ENCODE measurements around the gene RNF224. TPM values are rescaled to one million over a fixed set of nuclear protein-coding genes. Genes with fewer than 3 reads are reported as not detected.
A peak's percentile ranks its signal among the peaks of the same experiment; 100 is the strongest.

Gene RNF224
- total RNA-seq, 1 experiment from 2014 or later, result 0.30 TPM

DNA sequence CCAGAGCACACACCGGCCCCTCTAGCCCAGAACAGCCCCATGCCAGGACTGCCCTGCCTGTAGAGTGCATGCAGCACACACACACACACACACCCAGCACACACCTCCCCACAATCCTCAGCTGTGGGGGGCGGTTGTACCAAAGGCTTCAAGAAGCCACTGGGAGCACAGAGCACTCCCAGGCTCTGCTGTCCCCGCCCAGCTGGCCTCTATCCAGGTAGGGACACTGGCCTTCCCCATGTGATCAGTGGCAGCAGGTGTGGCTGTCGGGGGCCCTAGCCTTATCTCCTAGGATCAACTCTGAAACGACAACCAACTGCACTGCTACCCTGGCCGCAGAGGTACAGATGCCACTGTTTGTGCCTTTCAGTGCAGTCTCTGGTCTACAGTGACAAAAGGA is 40.9 kb upstream of the RNF224 start (continued):
- TF ChIP-seq POLR2AphosphoS5 (IDR thresholded peaks at IDR 0.05; ENCODE audit: low read depth, low read length) (no peak), ELF1 (IDR thresholded peaks at IDR 0.05; ENCODE audit: borderline replicate concordance, low read depth) (no peak), SP1 (IDR thresholded peaks at IDR 0.05; ENCODE audit: low read depth) (no peak), EZH2 (IDR thresholded peaks at IDR 0.05) (no peak), TCF7L2 (IDR thresholded peaks at IDR 0.05; ENCODE audit: borderline replicate concordance, extremely low read depth, insufficient read depth, insufficient read length) (no peak), FOSL1 (IDR thresholded peaks at IDR 0.05; ENCODE audit: low read depth) (no peak), RAD21 (IDR thresholded peaks at IDR 0.05; ENCODE audit: low read depth) (no peak), SRF (IDR thresholded peaks at IDR 0.05; ENCODE audit: low read depth) (no peak), ZBTB33 (IDR thresholded peaks at IDR 0.05; ENCODE audit: extremely low read depth, insufficient replicate concordance, low read length) (no peak), SIN3A (IDR thresholded peaks at IDR 0.05; ENCODE audit: low read depth) (no peak)

DNA sequence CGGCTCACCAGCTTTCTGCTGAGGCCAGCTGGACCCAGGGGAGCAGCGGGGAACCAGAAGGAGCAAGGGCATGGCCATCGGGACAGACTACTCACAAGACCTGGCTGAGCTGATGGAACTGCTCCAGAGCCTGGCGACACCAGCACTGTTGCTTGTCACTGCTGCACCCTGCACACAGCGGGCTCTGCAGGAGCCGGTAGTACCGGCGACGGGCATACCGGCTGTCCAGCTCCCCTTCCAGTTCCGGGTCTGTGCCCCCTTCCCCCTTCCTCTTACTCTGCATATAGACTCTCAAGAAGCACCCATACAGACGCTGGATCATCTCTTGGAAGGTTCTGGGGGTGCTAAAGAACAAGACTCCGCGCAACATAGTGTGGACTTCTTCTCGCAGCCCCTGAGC is 39.9 kb upstream of the RNF224 start:
- POLR2A ChIA-PET, result interaction anchor here (0.6 to 3.5 kb wide), 4 partner anchors 11 to 54 kb away, joined by 3 to 20 read pairs (median 8); partner anchors contain the start of gene TUBB4B
- no peaks in the 10 kb centered on the region for H3K9me3 ChIP-seq (ENCODE audit: control insufficient read depth in 1 of 2, insufficient read depth in 1 of 2, low read depth in 1 of 2, low read length in 2 of 2)
- H3K79me2 ChIP-seq (ENCODE audit: insufficient read depth, low read length), result peaks cover 52% of the 10 kb centered on the region
- peak overlapping the region; percentile 98 to 100 for H3K4me3 ChIP-seq (replicated peaks in 1 of 2; ENCODE audit: low read depth in 1 of 2, low read length in 2 of 2)
- H3K9ac ChIP-seq (ENCODE audit: low read length), result peak overlapping the region; percentile 94
- CTCF ChIA-PET, result no interaction called here
- no peak overlapping the region for H3K27ac ChIP-seq (ENCODE audit: low read depth, low read length)
- ATAC-seq (no peak), DNase-seq (ENCODE audit: low read depth, low spot score) (no peak)
- peak overlapping the region; percentile 98 for H3K4me2 ChIP-seq (ENCODE audit: low read length)
- peaks cover 16 to 33% of the 10 kb centered on the region in 2 experiments for H3K4me1 ChIP-seq (ENCODE audit: control insufficient read depth in 1 of 2, insufficient read depth in 2 of 2, low read length in 2 of 2)
- no peaks in the 10 kb centered on the region for H3K9me2 ChIP-seq (ENCODE audit: insufficient read depth)
- no peaks in the 10 kb centered on the region for H4K20me1 ChIP-seq (ENCODE audit: insufficient read depth)
- no peaks in the 10 kb centered on the region for H3K27me3 ChIP-seq (ENCODE audit: insufficient read depth, low read length)
- no TSS peak for BruUV-seq (replicated peaks)
- intact Hi-C loops (cut with micrococcal nuclease), result loop anchor here (5.0 kb wide), 1 partner anchor 40 kb away; the partner anchor contains the start of genes CYSRT1 and RNF224
- H3K36me3 ChIP-seq (ENCODE audit: control insufficient read depth in 1 of 2, insufficient read depth in 2 of 2, low read length in 2 of 2), result peaks cover 0 to 23% of the 10 kb centered on the region in 2 experiments; a peak in 1 of 4 replicates
- no peak overlapping the region for H2AFZ ChIP-seq (ENCODE audit: low read depth, low read length, poor library complexity, severe bottlenecking)
- RAD21 ChIA-PET (ENCODE audit: low non-redundant PET in 1 of 2, low total read pairs in 2 of 2, uncharacterized antibody in 2 of 2, unreplicated experiment in 2 of 2), result no interaction called here
- TF ChIP-seq SP1 (IDR thresholded peaks at IDR 0.05; ENCODE audit: low read depth), result no peak
- no peak for TF ChIP-seq CEBPB (IDR thresholded peaks at IDR 0.05; ENCODE audit: low read depth)
- TF ChIP-seq JUND (IDR thresholded peaks at IDR 0.05), result no peak
- TF ChIP-seq POLR2AphosphoS5 (IDR thresholded peaks at IDR 0.05; ENCODE audit: low read depth, low read length), result no peak
- TF ChIP-seq YY1 (IDR thresholded peaks at IDR 0.05; ENCODE audit: extremely low read depth, insufficient replicate concordance, low read depth, low read length), result no peak
- no peak for TF ChIP-seq MAX (IDR thresholded peaks at IDR 0.05)
- TF ChIP-seq, protein P1, sequence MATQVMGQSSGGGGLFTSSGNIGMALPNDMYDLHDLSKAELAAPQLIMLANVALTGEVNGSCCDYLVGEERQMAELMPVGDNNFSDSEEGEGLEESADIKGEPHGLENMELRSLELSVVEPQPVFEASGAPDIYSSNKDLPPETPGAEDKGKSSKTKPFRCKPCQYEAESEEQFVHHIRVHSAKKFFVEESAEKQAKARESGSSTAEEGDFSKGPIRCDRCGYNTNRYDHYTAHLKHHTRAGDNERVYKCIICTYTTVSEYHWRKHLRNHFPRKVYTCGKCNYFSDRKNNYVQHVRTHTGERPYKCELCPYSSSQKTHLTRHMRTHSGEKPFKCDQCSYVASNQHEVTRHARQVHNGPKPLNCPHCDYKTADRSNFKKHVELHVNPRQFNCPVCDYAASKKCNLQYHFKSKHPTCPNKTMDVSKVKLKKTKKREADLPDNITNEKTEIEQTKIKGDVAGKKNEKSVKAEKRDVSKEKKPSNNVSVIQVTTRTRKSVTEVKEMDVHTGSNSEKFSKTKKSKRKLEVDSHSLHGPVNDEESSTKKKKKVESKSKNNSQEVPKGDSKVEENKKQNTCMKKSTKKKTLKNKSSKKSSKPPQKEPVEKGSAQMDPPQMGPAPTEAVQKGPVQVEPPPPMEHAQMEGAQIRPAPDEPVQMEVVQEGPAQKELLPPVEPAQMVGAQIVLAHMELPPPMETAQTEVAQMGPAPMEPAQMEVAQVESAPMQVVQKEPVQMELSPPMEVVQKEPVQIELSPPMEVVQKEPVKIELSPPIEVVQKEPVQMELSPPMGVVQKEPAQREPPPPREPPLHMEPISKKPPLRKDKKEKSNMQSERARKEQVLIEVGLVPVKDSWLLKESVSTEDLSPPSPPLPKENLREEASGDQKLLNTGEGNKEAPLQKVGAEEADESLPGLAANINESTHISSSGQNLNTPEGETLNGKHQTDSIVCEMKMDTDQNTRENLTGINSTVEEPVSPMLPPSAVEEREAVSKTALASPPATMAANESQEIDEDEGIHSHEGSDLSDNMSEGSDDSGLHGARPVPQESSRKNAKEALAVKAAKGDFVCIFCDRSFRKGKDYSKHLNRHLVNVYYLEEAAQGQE (IDR thresholded peaks at IDR 0.05; ENCODE audit: low read depth), result no peak
- no peak for TF ChIP-seq ZFX (IDR thresholded peaks at IDR 0.05)
- no peak for TF ChIP-seq CBX3 (IDR thresholded peaks at IDR 0.05; ENCODE audit: low read depth)
- no peak for TF ChIP-seq POLR2A (IDR thresholded peaks at IDR 0.05; ENCODE audit: borderline replicate concordance, extremely low read depth, insufficient read depth, insufficient read length)
- no peak for TF ChIP-seq TCF7L2 (IDR thresholded peaks at IDR 0.05; ENCODE audit: borderline replicate concordance, extremely low read depth, insufficient read depth, insufficient read length)
- no peak for TF ChIP-seq SIN3A (IDR thresholded peaks at IDR 0.05; ENCODE audit: low read depth)
- no peak for TF ChIP-seq ZNF274 (IDR thresholded peaks at IDR 0.05; ENCODE audit: low read depth, low read length)
- TF ChIP-seq FOSL1 (IDR thresholded peaks at IDR 0.05; ENCODE audit: low read depth), result no peak
- TF ChIP-seq EZH2 (IDR thresholded peaks at IDR 0.05), result no peak
- no peak for TF ChIP-seq SRF (IDR thresholded peaks at IDR 0.05; ENCODE audit: low read depth)

Data from HCT116 (cell line).